ENCODE results near the gene UBXN2A.
"Not testable (repeated sequence)": the region's sequence is repeated elsewhere in the genome, so short reads cannot be mapped to it uniquely, and the experiment has no call there.

The UBXN2A gene

DNA sequence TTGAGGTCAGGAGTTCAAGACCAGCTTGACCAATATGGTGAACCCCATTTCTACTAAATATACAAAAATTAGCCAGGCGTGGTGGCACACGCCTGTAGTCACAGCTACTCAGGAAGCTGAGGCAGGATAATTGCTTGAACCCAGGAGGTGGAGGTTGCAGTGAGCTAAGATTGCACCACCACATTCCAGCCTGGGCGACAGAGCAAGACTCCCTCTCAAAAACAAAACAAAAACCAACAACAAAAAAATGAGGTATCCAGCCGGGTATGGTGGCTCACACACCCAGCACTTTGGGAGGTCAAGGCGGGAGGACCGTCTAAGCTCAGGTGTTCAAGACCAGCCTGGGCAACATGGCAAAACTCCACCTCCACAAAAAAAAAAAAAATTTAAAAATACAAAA is 74.6 kb downstream of the UBXN2A start:
- DNase-seq = not testable (repeated sequence)

DNA sequence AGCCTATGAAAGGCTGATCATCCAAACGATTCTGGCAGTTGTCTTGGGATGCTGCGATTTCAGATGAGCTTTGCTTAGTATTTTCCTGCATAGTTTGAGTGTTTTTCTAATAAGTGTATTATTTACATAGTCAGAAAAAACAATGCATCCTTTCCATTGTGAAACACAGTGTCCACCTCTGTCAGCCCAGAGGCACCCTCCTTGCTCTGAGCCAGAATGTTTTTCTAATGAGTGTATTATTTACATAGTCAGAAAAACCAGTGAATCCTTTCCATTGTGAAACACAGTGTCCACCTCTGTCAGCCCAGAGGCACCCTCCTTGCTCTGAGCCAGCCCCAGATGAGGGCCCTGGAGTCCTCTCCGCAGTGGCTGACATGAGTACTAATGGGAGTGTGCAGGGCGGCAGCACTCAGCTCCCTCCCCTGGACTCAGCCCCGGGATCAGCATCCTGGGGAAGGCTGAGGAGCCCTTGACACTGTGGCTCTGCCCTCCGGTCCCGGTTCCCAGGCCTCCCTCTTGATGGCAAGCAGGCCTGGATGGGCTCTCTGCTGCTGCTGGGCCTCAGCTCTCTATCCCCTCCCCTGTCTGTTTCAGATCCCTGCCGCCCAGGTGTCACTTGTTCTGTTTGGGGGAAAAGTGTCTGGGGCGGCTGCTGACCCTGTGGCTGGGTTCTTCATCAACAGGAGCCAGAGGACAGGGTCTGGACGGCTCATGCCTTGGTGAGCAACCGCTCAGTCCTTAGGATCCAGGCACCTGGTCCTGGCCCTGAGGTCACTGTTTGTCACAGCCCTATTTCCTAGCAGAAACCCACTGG is 75.5 kb downstream of the UBXN2A start:
- DNase-seq = no peak

DNA sequence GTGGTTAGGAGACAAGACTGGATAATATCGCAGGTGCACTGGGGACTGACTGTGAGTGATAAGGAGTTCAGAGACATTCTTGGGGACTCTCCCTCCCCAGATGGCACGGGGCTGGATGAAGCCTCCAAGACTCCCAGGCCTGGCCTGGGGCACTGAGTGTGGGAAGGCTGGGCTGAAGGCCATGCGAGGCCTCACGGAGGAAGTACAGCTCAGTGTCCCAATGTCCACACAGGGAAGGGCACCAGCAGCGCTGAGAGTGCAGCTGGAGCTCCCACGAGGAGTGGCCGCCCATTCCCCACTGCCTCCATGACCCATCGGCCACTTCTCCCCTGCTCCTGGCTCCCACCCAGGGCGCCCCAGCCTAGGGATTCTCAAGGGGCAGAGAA is 76.1 kb downstream of the UBXN2A start:
- no peak for DNase-seq

DNA sequence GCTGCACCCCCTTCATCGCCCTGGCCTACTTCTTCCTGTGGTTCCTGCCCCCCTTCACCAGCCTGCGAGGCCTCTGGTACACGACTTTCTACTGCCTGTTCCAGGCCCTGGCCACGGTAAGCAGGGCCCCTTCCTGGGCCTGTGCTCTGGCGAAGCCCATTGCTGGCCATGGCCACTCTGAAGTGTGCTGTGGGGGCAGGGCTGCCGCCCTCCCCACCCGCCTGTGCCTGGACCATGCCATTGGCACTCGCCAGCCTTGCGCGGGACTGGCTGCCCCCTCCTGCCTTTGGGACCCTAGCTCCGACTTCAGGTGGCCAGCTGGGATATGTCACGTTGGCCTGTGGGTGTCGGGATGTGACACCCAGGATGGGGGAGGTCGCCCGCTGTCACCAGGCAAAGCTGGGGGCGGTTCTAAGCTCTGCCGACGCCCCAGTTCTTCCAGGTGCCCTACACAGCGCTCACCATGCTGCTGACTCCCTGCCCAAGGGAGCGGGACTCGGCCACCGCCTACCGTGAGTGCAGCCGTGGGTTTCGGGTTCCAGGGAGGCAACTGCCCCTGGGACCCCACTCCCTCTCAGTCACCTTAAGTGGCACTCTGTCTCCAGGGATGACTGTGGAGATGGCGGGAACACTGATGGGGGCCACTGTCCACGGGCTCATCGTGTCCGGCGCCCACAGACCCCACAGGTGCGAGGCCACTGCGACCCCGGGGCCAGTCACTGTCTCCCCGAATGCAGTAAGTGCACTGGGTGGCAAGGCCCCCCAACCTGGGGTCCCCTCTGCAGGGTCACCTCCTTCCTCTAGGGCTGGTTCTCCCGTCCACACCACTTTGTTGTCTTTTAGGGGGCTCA is 76.8 kb downstream of the UBXN2A start:
- no peak for DNase-seq

DNA sequence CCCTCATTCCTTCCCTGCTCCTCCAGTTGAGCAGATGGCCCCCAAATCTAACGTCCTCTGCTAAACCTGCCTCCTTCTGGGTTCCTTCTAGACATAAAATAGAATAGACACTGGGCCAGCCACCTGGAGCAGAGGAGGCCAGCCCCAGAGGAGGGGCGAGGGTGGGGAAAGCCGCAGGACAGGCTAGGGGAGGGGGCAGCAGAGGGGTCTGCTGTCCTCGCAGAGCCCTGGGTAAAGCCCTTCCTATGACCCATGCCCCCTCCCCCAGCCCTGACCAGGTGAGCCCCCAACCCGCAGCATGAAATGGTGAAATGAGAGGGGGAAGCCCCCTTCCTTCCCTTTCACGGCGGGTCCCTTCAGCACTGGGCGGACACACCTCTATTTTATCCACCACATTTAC is 77.4 kb downstream of the UBXN2A start:
- DNase-seq = no peak

DNA sequence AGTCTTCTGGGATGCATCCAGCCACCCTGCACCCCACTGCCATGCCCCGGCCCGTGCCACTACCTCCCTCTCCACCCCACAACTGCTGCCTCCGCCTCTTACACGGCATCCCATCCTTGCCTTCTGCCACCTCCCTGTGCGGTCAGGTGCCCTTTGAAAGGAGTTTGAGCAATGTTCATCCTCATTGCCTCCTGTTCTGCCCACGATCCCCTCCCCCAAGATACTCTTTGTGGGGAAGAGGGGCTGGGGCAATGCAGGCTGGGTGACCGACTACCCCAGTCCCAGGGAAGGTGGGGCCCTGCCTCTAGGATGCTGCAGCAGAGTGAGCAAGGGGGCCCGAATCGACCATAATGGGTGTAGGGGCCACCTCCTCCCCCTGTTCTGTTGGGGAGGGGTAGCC is 78.0 kb downstream of the UBXN2A start:
- DNase-seq = no peak

DNA sequence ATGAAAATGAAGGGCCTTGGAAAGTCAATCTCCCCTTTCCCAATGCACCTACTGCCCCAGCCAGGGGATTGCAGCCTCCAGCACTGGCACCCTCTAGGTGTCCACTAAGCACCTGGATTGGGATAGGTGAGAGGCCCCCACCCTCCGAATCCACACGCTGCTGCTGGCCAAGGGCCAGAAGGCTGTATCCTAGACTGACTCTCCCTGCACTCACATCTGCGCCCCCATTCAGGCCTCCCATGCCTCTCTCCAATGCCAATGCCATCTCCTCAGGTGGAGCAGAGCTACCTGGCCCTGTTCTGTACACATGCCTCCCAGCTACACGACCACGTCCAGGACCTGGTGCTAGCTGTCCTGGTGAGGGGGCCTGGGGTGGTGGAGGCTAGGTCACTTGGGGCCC is 79.5 kb downstream of the UBXN2A start:
- no peak for DNase-seq

DNA sequence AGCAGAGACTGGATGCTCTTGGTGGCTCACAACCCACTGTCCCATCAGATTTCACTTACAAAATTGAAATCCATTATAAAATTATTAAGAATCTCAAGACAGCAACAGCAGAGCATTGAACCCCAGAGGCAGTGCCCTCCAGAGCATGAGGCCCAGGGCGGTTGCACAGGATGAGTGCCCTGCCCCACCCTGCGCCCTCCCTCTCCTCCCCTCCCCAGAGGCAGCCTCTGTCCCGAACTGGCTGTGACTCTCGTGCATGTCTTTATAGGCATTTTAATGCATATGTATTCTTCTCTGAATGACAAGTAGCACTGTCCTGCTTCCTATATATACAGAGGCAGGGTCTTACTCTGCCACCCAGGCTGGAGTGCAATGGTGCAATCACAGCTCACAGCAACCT is 80.0 kb downstream of the UBXN2A start:
- DNase-seq = no peak

DNA sequence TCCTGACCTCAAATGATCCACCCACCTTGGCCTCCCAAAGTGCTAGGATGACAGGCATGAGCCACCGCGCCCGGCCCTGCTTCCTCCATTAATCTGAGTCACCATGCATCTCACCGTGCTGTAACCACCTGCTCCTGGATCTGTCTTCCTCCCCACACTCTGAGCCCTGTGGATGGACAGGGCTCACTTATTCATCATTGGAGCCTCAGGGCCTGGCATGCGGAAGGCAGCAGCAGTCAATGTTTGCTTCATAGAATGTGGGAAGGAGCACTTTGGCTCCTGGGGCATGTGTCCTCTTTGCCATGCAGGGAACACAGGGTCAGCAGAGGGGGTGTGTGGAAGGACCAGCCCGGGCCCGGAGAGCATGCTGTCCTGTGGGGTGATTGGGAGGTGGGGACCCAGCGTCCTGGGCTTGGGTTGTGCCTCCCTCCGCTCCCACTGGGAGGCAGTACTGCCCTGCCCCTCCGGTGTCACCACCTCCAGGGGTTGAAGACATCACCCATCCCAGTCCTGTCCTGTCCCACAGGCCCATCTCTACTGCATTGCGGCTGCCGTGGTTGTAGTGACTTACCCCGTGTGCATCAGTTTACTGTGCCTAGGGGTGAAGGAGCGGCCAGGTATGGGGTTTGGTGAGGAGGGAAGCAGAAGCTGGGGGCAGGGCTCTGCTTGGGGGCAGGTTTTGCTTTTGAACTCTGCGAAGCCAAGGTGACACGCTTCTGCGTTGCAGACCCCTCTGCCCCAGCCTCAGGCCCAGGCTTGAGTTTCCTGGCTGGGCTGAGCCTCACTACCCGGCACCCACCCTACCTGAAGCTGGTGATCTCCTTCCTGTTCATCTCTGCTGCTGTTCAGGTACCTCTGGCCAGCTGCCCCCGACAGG is 81.1 kb downstream of the UBXN2A start:
- no peak for DNase-seq

DNA sequence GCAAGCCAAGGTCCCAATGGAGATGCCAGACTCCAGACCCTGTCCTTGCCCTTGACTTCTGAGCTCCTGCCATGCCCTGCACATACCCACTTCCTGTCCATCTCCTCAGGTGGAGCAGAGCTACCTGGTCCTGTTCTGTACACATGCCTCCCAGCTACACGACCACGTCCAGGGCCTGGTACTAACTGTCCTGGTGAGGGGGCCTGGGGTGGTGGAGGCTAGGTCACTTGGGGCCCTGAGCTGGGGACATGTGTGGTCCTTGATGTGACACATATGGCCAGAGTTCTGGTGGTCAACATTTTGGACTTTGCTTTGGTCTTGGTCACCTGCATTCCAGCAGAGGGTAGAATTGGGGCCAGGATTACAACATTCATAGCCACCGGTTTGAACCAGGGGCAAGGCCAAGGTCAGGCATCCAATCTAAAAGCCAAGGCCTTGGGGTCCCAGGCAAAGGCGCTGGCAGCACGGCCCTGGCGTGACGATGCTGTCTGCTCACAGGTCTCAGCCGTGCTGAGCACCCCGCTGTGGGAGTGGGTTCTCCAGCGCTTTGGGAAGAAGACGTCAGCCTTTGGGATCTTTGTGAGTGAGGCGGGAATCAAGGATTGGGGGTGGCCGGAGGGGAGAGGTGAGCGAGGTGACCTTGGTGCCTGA is 82.2 kb downstream of the UBXN2A start:
- no peak for DNase-seq

DNA sequence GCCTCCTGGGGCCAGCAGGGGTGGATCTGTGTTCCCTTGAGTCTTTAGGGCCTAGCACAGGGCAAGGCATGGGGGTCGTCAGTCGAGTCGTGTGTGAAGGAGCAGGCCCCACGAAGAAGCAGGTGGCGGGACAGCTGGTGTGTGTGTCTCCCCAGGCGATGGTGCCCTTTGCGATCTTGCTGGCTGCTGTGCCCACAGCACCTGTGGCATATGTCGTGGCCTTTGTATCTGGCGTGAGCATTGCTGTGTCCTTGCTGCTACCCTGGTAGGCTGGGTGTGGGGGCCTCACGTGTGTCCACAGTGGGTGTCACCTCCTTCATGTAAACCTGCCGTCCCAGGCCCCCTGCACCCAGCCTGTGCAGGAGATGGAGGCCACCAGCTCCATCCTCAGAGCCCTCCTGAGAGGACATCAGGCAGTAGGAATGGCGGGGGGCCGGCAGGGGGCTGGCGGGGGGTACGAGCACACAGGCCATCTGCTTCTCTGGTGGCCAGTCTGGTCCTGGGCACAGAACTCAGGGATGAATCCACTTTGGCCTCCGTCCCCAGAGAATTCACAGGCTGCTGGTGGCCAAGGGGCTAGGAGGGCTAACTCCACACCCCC is 82.8 kb downstream of the UBXN2A start:
- no peak for DNase-seq

DNA sequence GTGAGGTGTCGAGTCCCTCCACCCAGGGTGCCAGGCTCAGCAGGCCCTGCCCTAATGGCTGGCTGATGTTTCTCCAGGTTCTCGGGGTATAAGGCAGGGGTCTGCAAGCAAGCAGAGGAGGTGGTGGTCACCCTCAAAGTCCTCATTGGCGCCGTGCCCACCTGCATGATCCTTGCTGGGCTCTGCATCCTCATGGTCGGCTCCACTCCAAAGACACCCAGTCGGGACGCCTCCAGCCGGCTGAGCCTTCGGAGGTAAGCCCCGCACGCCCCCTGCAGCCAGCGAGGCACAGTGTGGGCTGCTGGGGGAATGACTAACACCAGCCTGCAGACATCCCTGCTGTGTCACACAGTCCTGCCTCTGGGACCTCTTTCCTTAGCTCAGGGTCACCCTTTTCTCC is 83.8 kb downstream of the UBXN2A start:
- no peak for DNase-seq

DNA sequence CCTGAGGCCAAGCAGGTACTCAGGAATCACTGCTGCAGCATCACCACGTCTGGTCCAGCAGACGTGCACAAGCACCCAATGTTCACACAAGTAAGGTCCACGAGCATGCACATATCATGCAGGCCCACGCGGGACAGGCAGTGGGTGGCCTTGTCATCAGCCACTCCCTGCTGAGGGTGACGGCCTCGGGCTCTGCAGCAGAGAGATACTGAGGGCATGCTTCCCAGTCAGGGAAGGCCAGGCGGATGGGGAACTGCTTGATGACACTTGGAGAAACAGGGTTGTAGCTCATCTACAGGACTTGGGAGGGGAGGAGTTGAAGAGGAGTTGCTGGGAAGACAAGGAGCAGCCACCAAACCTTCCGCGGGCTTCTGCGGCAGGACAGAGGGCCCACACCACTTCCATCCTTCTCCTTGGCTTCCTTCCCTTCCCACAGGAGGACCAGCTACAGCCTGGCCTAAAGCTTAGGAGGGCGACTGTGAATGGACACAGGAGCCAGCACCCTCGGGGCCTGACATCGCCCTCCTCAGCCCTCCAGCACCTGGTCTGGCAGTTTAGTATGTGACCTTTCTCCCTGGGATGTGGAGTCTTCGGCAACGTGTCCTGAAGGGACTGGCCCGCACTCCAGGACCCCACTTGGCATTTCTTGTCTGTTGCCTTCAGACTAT is 84.9 kb downstream of the UBXN2A start:
- DNase-seq = no peak

DNA sequence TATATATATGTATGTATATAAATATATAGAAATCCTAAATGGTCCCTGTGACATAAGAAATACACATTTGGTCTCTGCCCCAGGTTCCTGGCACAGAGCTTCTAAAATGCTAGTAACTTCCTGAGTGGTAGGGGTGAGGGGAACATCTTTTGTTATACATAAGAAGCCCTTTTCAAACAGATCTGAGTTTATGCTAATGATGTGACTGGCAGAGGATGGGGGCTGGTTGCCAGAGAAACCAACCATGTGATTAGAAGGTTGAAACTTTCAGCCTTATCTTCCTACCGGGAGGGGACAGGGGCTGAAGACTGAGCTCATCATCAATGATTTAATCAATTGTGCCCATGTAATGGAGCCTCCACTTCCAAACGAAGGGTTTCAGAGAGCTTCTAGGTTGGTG is 86.0 kb downstream of the UBXN2A start:
- DNase-seq = no peak

DNA sequence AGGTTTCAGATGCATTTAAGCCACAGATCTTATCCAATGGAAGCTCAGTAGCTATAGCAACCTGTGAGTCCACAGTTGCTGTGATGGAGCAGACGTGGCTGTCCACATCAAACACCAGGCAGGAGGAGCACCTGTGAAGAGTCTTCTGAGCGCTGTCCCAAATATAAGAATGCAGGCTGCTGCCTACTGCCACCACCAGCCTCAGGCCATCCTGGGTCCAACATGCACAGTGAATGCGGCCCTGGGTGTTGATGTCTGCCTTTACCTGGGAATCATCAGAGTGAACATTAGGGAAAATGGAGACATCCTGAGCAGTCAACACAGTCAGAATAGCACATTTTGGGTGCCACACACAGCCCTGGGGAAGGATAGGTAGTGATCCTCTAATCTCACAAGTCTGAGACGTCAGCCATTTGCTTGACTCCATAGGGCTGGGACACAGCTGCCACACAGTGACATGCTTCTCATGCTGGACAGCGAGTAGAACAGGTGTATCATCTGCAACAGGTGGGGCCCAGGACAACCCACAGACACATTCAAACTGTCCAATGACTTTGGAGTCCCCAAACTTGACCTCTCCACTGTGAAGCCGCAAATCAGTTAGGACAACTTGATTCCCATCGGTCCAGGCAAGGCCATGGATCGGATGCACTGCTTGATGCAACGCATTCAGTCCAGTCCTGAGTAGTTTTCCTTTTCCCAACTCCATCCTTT is 98.7 kb downstream of the UBXN2A start:
- no peak for DNase-seq

DNA sequence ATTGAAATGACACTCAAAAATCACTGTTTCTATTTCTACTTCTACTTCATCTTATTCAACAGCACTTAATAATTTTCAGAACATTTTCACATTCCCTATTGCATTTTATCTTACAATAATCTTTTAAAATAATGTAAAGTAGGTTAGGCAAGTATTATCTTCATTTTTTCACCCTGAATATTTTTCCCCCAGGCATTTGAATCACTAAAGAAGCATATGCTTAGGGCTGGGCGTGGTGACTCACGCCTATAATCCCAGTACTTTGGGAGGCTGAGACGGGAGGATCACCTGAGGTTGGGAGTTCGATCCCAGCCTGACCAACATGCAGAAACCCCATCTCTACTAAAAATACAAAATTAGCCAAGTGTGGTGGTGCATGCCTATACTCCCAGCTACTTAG is 100.2 kb downstream of the UBXN2A start:
- no peak for DNase-seq

DNA sequence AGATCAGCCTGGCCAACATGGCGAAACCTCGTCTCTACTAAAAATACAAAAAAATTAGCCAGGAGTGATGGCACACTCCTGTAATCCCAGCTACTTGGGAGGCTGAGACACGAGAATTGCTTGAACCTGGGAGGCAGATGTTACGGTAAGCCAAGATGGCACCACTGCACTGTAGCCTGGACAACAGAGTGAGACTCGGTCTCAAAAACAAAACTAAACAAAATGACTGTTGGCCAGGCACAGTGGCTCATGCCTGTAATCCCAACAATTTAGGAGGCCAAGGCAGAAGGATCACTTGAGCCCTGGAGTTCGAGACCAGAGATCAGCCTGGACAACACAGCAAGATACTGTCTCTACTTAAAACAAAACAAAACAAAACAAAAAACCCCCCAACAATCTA is 102.9 kb downstream of the UBXN2A start:
- DNase-seq = not testable (repeated sequence)

DNA sequence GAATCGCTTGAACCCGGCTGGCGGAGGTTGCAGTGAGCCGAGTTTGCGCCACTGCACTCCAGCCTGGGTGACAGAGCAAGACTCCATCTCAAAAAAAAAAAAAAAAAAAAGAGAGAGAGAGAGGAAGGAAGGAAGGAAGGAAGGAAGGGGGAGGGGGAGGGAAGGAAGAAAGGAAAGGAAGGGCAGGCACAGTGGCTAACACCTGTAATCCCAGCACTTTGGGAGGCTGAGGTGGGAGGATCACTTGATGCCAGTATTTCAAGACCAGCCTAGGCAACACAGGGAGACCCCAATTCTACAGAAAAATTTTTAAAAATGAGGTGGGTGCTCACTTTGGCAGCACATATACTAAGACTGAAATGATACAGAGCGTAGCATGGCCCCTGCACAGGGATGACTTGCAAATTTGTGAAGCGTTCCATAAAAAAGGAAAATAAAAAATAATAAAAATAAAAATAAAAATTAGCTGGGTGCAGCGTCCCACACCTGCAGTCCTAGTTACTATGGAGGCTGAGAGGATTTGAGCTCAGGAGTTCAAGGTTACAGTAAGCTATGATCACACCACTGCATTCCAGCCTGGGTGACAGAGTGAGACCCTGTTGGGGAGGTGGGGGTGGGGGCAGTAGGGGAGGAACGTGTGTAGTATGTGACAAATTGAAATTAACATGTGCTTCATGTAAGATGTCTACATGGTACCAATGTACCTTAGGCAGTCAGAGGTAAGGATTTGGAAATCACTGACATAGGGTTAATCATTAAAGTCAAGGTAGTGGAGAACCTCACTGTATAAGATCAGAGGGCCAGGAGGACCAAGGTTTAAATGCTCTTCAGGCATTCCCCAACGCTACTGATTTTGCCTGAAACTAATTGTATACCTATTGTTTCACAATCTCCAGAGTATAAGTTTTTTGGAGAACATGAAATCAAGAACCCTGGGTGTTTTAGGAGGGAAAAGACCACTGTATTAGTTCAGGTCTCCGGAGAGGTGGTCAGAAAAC is 105.5 kb downstream of the UBXN2A start:
- no peak for DNase-seq

DNA sequence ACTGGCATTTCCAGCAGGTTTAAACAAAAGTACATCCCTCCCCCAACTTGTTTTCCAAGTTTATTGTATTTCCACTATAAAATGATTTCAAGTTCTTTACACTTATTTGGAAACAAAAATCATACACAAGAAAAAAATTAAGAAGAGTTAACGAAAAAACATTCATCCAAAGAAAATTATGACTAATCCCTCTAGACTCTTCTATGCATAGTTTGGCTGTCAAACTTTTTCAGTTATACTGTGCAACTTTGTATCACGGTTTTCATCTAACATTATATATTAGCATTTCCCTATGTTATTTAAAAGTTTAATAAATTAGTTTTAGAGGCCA is 106.3 kb downstream of the UBXN2A start:
- no peak for DNase-seq
